GM12878 (cell line): ENCODE data around the gene BRCA2. TPM values are rescaled to one million over a fixed set of nuclear protein-coding genes. Genes with fewer than 3 reads are reported as not detected.

Experiments
- ATF3 ChIP-seq: IDR thresholded peaks from 2 replicates; pipeline ENCODE4 v1.6.1; 2011; ENCODE audit warnings: low read depth, mild to moderate bottlenecking, low read length, moderate library complexity, borderline replicate concordance; ENCODE audit errors: extremely low read depth
- CREB1 ChIP-seq: IDR thresholded peaks from 2 replicates; pipeline ENCODE4 v1.6.1; 2012; ENCODE audit warnings: low read depth, mild to moderate bottlenecking, inconsistent platforms
- EED ChIP-seq: sonication (generic); IDR thresholded peaks from 2 replicates; pipeline ENCODE4 v1.6.1; 2016; ENCODE audit warnings: antibody characterized with exemption, low read depth
- IKZF2 ChIP-seq, 2 experiments: fragments of 450-650 bp; IDR thresholded peaks; 2 replicates each; pipeline ENCODE4 v1.6.1; 2017; ENCODE audit warnings: mild to moderate bottlenecking in 2 of 2, moderate library complexity in 2 of 2
- LARP7 ChIP-seq: fragments of 450-650 bp; IDR thresholded peaks from 2 replicates; pipeline ENCODE4 v1.6.1; 2017; ENCODE audit warnings: mild to moderate bottlenecking
- MLLT1 ChIP-seq: fragments of 450-650 bp; IDR thresholded peaks from 2 replicates; pipeline ENCODE4 v1.6.1; 2016; ENCODE audit warnings: mild to moderate bottlenecking
- MTA2 ChIP-seq: fragments of 450-650 bp; IDR thresholded peaks from 2 replicates; pipeline ENCODE4 v1.6.1; 2016; ENCODE audit warnings: low read depth, mild to moderate bottlenecking, moderate library complexity
- NFIC ChIP-seq: IDR thresholded peaks from 2 replicates; pipeline ENCODE4 v1.6.1; 2012; ENCODE audit warnings: low read depth, mild to moderate bottlenecking, inconsistent platforms, low read length, moderate library complexity
- NR2C2 ChIP-seq: IDR thresholded peaks from 2 replicates; pipeline ENCODE4 v1.6.1; 2011; ENCODE audit warnings: borderline replicate concordance, low read depth; ENCODE audit not compliant: control insufficient read depth, insufficient read length
- NR2F1 ChIP-seq: fragments of 450-650 bp; conservative IDR thresholded peaks from 2 replicates; pipeline ENCODE4 v1.6.1; 2017; ENCODE audit warnings: mild to moderate bottlenecking
- NRF1 ChIP-seq: conservative IDR thresholded peaks from 2 replicates; pipeline ENCODE4 v1.6.1; 2011; ENCODE audit warnings: mild to moderate bottlenecking, low read depth, low read length, improper control_type of control experiment
- PAX5 ChIP-seq: IDR thresholded peaks from 2 replicates; pipeline ENCODE4 v1.6.1; 2011; ENCODE audit warnings: low read depth, low read length, borderline replicate concordance
- POLR2A ChIP-seq: IDR thresholded peaks from 2 replicates; pipeline ENCODE4 v1.6.1; 2011; ENCODE audit warnings: low read depth, mild to moderate bottlenecking, low read length
- POLR2AphosphoS2 ChIP-seq: IDR thresholded peaks from 2 replicates; pipeline ENCODE4 v1.6.1; 2011; ENCODE audit warnings: low read depth, mild to moderate bottlenecking, low read length, improper control_type of control experiment, moderate library complexity
- RCOR1 ChIP-seq: conservative IDR thresholded peaks from 2 replicates; pipeline ENCODE4 v1.6.1; 2012; ENCODE audit warnings: low read depth, low read length, improper control_type of control experiment
- SIX5 ChIP-seq: IDR thresholded peaks from 2 replicates; pipeline ENCODE4 v1.6.1; 2011; ENCODE audit warnings: mild to moderate bottlenecking, low read depth, low read length, moderate library complexity; ENCODE audit not compliant: severe bottlenecking
- SMAD1 ChIP-seq: fragments of 450-650 bp; IDR thresholded peaks from 2 replicates; pipeline ENCODE4 v1.6.1; 2018; ENCODE audit warnings: mild to moderate bottlenecking, low read depth; ENCODE audit not compliant: partially characterized antibody
- SPI1 ChIP-seq: IDR thresholded peaks from 2 replicates; pipeline ENCODE4 v1.6.1; 2011; ENCODE audit warnings: low read depth, mild to moderate bottlenecking, low read length, moderate library complexity, borderline replicate concordance; ENCODE audit not compliant: insufficient read depth
- USF2 ChIP-seq: IDR thresholded peaks from 2 replicates; pipeline ENCODE4 v1.6.1; 2011; ENCODE audit warnings: low read depth, low read length, improper control_type of control experiment, borderline replicate concordance
- ZNF687 ChIP-seq: fragments of 450-650 bp; IDR thresholded peaks from 2 replicates; pipeline ENCODE4 v1.6.1; 2017; ENCODE audit warnings: mild to moderate bottlenecking, moderate library complexity
- polyA plus RNA-seq, 11 experiments: library from polyadenylated mRNA; depleted of rRNA in 4 of 11; unstranded in 6 of 11; stranded (reverse) in 5 of 11; fragments of >200 nt; fragmentation: Nextera tagmentation in 4 of 11; fragmentation: Illumina TruSeq in 1 of 11; extraction: Ambion mirVana in 4 of 11; extraction: Trizol in 1 of 11; gene quantifications; 1 replicate in 1 of 11; 2 replicates in 10 of 11; pipeline versions ENCODE4 v1.2.1 to v1.2.3, GENCODE V29; 2011 to 2016; ENCODE audit warnings: inconsistent platforms in 2 of 11, missing spikeins in 2 of 11, low read depth in 1 of 11
- total RNA-seq, 4 experiments: library from RNA; depleted of rRNA in 3 of 4; stranded (reverse); fragments of >200 nt in 3 of 4; fragmentation: Illumina TruSeq in 1 of 4; extraction: Trizol in 1 of 4; gene quantifications; 2 replicates each; pipeline versions ENCODE4 v1.2.1 to v1.2.3, GENCODE V29; 2013 to 2021

Gene BRCA2
- total and polyA plus RNA-seq, 10 of the 15 experiments (the other 5 are each of a cell fraction or from before 2014, with no cell fraction given), result 7.6 to 42.2 (median 23.9) TPM

GRCh38 chr13:32316028-32316339 lies 676 bp downstream of the BRCA2 start (continued):
- TF ChIP-seq MLLT1 (no peak), SPI1 (no peak), CREB1 (peak; percentile 71; the same call in 1 of the 2 replicates), LARP7 (no peak), ZNF687 (no peak; the same call in 1 of the 2 replicates), SIX5 (no peak), EED (peak; percentile 9; the same call in 1 of the 2 replicates), ATF3 (no peak), USF2 (no peak), IKZF2 (IDR thresholded peaks at IDR 0.05) (peak; percentile 67 to 74), SMAD1 (no peak), NR2C2 (no peak), PAX5 (peak; percentile 79; the same call in 1 of the 2 replicates), POLR2AphosphoS2 (no peak), MTA2 (0 out of 2 replicates have a peak, but pooled peaks have one; percentile 7), NR2F1 (no peak), POLR2A (no peak), RCOR1 (no peak), NFIC (0 out of 2 replicates have a peak, but pooled peaks have one; percentile 45), NRF1 (no peak)
